ENCODE results near the gene ALPP.
"Not testable (repeated sequence)": the region's sequence is repeated elsewhere in the genome, so short reads cannot be mapped to it uniquely, and the experiment has no call there.

Gene ALPP

GRCh38 chr2:232400256-232401015 is 21.9 kb downstream of the ALPP start:
- DNase-seq (ENCODE audit: extremely low read depth in 1 of 2, low read depth in 1 of 2) = no peak

- no peak for DNase-seq (ENCODE audit: extremely low read depth in 1 of 2, low read depth in 1 of 2)
These were observed 24.0 kb downstream of the ALPP start for GRCh38 chr2:232402518-232402917.

GRCh38 chr2:232405943-232406510 is 27.5 kb downstream of the ALPP start:
- DNase-seq (ENCODE audit: extremely low read depth in 1 of 2, low read depth in 1 of 2) = no peak

GRCh38 chr2:232406556-232407310 is 28.2 kb downstream of the ALPP start, which contains the start of gene ALPG:
TSS of gene ALPG (plus strand) at chr2:232406844. CDS start at chr2:232406895, 51 bp downstream.
- no peak for DNase-seq (ENCODE audit: extremely low read depth in 1 of 2, low read depth in 1 of 2)

- not testable (repeated sequence) for DNase-seq (ENCODE audit: extremely low read depth in 1 of 2, low read depth in 1 of 2)
These were observed 29.0 kb downstream of the ALPP start for GRCh38 chr2:232407428-232408150.

- not testable (repeated sequence) for DNase-seq (ENCODE audit: extremely low read depth in 1 of 2, low read depth in 1 of 2)
These were observed 29.7 kb downstream of the ALPP start for GRCh38 chr2:232408269-232408668.

GRCh38 chr2:232409617-232410016 is 31.1 kb downstream of the ALPP start:
- DNase-seq (ENCODE audit: extremely low read depth in 1 of 2, low read depth in 1 of 2) = not testable (repeated sequence)

- DNase-seq (ENCODE audit: extremely low read depth in 1 of 2, low read depth in 1 of 2) = no peak
These were observed 31.8 kb downstream of the ALPP start for GRCh38 chr2:232410238-232410900.

- no peak for DNase-seq (ENCODE audit: extremely low read depth in 1 of 2, low read depth in 1 of 2)
These were observed 33.5 kb downstream of the ALPP start for GRCh38 chr2:232411901-232412629.

- DNase-seq (ENCODE audit: extremely low read depth in 1 of 2, low read depth in 1 of 2) = no peak
These were observed 34.4 kb downstream of the ALPP start for GRCh38 chr2:232412986-232413385.

- no peak for DNase-seq (ENCODE audit: extremely low read depth in 1 of 2, low read depth in 1 of 2)
These were observed 36.7 kb downstream of the ALPP start for GRCh38 chr2:232415138-232415690.

- DNase-seq (ENCODE audit: extremely low read depth in 1 of 2, low read depth in 1 of 2) = no peak
These were observed 37.4 kb downstream of the ALPP start for GRCh38 chr2:232415736-232416520.

- no peak for DNase-seq (ENCODE audit: extremely low read depth in 1 of 2, low read depth in 1 of 2)
These were observed 38.2 kb downstream of the ALPP start for GRCh38 chr2:232416521-232417470.

- DNase-seq (ENCODE audit: extremely low read depth in 1 of 2, low read depth in 1 of 2) = no peak
These were observed 38.9 kb downstream of the ALPP start for GRCh38 chr2:232417489-232417888.

- no peak for DNase-seq (ENCODE audit: extremely low read depth in 1 of 2, low read depth in 1 of 2)
These were observed 39.5 kb downstream of the ALPP start for GRCh38 chr2:232418056-232418455.

- DNase-seq (ENCODE audit: extremely low read depth in 1 of 2, low read depth in 1 of 2) = peak in 1 of 2 donors; percentile 35
These were observed 40.1 kb downstream of the ALPP start for GRCh38 chr2:232418466-232419244.

Data from stimulated activated CD8-positive, alpha-beta memory T cell treated with anti-CD3 and anti-CD28 coated beads, Interleukin-7, amount 100 ng/mL, for 48 hours (primary cell).